ENCODE data around the gene DCHS1.

The DCHS1 gene

DNA sequence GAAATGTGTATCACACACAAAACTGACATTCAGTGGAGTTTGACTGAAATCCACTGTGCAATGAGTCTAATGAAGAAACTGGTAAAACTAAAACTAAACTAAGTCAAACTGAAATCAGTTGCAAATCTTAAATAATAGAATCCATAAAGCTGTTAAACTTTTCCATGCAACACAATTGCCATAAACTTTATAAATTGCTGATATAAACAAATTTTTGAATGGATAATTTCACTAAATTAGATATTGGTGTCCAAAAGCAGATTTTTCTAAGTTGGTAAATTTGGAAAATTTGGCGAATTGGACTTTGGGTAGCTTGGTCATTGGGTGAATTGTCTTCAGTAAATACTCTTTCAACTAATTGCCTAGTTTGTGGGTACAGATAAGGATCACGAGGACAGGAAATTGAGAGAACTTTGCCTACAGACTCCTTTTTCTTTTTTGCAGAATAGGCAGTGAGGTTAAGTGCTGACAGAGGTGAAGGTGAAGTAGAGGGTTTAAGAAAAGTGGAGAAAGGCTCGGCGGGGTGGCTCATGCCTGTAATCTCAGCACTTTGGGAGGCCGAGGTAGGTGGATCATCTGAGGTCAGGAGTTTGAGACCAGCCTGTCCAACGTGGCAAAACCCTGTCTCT lies 14.7 kb upstream of the DCHS1 start:
- no peak for DNase-seq

DNA sequence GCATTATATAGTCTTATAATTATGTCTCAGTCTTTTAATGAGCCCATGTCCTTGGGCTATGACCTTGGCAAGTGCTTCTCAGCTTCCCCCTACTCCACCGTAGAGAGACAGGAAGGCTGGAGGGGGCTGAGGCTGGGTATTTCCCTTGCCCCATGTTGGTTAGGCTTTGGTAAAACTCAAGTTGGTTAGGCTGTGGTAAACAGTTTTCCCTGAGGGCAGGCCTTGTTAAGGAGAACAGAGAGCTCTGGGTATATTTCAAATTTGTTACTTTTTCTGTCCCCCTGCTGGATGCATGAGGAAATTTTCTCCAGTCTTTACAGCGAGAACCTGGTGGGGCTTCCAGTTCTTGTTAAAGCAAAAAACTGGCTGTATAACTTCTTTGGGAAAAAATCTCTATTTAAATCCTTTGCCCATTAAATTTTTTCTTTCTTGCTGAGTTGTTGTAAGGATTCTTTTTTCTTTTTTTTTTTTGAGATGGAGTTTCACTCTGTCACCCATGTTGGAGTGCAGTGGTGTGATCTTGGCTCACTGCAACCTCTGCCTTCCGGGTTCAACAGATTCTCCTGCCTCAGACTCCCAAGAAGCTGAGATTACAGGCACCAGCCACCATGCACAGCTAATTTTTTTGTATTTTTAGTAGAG lies 12.2 kb upstream of the DCHS1 start:
- no peak for DNase-seq

DNA sequence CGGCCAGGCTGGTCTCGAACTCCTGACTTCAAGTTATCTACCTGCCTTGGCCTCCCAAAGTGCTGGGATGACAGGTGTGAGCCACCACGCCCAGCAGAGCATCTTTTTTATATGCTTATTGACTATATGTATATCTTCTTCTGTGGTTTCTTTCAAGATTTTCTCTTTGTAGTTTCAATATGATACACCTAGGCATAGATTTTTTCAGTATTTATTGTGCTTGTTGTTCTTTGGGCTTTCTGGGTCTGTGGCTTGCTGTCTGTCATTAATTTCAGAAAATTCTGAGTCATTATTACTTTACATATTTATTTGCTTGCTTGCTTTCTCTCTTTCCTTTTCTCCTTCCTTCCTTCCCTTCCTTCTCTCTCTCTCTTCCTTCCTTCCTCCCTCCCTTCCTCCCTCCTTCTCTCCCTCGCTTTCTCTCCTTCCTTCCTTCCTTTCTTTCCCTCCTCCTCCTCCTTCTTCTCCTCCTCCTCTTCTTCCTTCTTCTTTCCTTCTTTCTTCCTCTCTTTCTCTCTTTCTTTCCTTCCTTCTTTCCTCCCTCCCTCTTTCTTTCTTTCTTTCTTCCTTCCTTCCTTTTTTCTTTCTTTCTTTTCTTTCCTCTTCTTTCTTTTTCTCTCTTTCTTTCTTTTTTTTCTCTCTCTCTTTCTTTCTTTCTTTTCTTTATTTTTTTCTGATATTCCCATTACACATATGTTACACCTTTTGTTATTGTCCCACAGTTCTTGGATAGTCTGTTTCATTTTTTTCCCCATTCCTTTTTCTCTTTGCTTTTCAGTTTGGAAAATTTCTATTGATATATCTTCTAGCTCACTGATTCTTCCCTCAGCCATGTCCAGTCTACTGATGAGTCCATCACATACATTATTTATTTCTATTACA lies 10.9 kb upstream of the DCHS1 start:
- DNase-seq = no peak

DNA sequence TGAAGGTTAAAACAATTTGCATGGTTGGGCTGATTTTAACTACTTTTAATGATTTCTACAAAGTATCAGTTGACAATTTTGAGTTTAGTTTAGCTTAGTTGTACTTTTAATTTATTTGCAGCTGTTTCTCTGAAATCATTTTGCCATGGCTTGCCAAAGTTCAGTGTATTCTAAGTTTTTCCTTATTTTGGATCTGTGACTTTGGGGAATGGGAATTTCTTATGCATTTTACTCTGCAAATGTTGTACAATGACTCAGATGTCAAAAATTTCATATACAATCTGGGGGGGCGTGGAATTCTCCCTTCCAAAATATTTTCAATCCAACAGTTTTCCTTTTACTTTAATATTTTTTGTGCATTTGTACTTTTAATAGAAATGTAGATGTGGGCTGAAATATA lies 8.9 kb upstream of the DCHS1 start:
- no peak for DNase-seq

DNA sequence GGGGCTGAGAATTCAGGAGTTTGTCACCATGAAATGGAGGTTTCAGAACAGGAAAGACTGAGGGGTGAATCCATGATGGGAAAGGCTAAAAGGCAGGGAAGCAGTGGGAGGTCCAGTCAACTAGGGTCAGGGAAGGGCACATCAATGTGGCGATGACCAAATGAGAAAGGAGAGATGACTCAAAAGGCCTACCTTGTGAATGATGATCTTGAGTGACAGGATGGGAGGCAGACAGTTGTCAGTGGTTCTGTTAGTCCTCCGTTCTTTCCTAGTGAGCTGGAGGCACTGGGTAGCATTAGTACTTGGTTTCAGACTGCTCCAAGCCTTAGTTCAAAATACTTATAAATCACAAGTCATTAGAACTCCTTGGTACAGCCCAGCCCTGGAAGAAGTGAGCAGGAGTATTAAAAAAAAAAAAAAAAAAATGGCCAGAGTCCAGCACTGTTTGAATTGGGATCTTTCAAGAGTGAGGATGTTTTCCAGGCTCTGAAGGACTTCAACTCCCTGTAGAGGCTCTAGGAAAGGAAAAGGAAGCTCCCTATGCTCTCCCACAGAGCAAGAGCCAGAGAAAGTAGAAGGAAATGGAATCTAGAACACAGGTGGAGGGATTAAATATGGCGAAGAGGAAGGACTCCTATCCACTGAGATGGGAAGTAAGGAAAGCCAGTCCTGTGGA lies 8.3 kb upstream of the DCHS1 start:
- DNase-seq = no peak

DNA sequence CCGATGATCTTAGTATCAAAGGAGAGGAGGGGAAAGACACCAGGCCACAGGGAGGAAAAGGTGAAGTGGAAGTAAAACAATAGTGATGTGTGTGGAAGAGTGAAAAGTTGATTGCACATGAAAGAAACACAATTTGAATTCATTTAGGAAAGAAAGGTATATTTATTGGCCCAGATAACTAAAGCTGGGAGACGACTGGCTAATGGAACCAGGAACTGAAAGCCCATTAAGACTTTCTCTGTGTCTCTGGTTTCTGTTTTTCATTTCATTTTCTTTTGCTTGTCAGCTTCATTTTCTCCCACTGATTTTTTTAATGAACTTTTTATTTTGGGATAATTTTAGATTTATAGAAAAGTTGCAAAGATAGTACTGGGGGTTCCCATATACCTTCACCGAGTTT lies 5.1 kb upstream of the DCHS1 start:
- DNase-seq = no peak

DNA sequence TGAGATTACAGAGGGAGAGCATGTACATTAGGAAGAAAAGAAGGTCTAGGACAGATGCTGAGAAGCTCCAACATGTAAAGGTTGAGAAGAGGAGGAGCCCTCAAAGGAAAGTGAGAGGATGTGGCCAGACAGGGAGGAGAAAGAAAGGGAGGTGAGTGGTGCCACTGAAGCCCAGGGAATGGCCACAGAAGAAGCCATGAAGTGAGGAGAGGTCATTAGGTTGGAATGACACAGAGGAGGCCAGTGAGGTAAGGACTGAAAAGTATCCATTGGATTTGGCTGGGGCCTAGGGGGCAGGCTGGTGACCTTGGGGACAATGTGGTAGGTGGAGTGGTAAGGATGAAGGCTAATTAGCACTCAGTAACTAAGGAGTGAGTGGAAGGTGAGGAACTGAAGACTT lies 3.0 kb upstream of the DCHS1 start:
- DNase-seq = no peak

DNA sequence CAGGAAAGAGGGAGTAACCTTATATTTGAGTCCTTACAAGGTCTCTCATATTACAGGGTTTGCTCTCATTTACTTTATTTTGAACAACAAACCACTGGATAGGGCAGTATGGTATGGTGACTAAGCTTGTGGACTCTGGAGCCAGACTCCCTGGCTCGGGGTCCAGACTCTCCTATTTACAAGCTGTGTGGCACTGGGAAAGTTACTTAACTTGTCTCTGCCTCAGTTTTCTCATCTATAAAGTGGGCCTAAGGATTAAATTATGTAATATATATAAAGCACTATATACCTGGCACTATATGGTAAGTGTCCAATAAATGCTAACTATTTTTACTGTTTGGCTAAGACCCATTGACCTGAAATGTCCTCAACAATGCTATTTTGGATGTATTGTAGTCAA lies 1.7 kb upstream of the DCHS1 start:
- DNase-seq = no peak

DNA sequence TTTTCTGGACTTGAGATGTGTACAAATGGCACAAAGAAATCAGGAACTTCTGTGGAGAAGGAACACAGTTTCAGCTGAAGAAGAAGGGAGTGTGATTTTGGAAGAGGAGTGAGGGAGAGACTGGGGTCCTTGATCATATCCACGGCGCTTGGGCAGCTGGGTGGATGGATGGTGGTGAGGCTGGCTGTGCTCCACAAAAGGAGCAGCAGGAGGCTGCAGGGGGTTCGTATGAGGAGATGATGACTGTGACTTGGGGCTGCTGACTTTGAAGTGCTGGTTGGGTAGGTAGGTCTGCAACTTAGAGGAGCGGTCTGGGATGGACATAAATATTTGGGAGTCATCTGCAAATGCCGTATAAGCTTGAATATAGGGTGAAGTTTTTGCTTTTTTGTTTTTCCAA lies 1.3 kb upstream of the DCHS1 start:
- no peak for DNase-seq

DNA sequence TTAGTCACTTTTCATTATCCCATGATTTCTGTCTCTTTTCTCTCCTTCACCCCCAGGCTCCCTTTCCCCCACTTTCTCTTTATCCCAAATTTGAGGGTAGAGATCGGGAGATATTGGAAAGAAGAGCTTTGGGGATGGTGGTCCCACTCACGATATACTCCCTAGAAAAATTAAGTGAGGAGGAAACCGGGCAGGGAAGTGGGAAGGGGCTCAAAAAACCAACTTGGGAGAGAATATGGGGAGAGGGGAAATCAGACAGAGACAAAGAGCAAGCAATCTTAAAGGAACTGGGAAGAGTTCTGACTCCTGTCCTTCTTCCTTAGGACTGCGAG lies 941 bp upstream of the DCHS1 start:
- DNase-seq = no peak

DNA sequence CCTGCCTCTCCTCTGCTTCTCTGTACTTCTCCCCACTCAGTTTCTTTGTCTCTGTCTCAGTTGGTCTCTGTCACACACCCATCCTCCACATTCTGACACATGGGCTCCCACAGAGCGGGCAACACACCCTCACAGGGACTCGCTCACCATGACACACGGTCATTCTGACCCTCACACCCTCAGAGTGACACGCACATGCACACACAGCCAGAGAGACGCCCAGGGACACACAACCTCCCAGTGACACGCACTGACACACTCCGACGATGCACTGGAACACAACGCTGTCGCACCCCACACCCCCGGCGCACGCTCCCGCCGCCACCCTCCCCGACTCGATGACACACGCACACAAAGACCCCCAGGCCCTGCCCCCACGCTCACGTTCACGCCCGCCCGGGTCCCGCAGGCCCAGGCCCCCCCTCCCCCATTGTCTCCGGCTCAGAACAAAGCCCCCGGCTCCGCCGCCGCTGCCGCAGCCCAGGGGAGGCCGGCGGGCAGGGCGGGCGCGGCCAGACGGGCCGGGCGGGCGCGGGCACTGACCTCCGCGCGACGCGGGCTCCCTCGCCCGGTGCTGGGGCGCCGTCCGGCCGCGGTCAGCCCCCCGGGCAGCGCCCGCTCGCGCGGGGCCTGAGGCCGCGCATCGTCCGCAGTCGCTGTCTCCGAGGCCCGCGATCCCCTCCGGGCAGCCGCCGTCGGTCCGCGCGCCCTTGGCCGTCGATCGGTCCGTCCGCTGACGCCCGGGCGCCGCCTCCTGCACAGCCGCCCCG lies 404 bp downstream of the DCHS1 start:
- DNase-seq = no peak

DNA sequence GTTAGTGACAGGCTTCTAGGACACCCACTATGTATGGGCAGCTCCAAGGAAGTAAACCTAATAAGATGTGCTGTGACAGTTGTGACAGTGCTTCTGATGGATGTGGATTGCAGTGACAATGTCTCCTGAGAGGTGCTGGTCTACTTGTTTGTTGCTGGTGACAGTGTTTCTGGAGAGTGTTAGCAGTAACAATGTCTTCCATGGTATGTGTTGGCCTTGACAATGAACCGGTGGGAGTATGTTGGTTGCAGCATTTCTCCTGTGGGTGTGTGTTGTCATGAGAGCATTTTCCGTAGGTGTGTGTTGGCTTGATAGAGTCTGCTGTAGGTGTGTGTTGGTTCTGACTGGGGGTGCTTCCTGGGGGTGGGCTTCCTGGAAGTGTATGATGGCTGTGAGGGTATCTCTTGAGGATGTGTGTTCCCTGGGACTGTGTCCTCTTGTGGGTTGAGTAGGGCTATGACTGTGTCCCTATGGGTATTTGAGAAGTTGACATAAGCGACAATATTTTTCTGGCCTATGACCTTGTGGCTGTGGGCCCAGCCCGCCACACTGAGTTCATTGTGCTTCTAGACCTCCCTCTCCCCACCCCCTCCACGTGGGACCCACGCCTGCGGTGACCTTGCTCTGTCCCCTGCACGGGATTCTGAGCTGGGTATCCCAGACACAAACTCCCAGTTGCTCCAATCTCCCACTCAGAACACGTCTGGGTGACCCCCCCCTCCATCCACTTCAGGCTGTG lies 1.2 kb downstream of the DCHS1 start:
- DNase-seq = no peak

DNA sequence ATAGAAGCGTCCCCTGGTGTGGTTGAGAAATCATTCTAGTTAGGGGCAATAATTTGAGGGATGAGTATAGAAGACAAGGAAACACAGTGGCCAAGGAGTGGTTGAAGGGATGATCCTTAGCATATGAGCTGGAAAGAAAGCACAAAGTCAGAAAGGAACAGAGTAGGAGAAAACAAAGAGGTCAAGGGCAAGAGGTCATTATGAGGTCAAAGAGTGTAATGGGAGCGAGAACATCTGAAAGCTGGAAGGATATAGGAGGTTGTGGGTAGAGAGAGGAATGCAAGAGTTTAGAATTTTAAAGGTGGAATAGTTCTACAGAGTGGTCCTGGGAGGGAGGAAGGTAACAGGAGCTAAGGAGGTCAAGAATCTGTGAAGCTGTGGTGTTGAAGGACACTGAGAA lies 2.0 kb downstream of the DCHS1 start:
- DNase-seq = no peak

DNA sequence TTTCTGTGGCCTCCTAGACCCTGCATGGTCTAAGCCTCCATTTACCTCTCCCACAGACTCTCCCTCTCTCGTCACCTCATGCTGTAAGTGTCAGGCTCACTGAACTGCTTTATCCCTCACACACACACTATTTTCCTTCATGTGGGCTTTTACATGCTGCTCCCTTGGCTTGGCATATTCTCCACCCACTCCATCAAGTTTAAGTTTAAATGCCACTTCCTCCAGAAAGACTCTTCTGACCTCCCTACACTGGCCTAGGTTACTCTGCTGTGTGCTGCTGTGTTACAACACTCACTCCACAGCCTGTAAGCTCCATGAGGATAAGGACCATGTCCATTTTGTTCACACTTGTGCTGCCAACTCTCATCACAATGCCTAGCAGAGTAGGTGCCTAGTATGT lies 2.5 kb downstream of the DCHS1 start:
- DNase-seq = no peak

DNA sequence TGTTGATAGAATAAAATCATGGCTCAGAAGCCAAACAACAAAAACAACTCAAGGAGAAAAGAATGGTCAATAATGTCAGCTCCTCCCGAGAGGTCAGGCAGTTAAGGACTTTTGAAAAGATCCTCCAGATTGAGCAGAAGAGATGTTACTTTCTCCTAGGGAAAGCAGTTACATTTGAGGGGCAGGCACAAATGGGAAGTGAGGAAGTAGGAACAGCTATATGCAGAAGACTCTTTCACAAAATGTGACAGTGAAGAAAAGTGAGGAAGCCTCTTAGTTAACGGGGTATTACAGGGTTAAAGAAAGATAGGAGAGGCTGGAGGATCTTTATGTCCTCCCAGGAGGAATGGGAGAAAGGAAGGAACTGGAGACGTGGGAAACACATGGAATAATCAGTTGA lies 3.4 kb downstream of the DCHS1 start:
- DNase-seq = no peak

DNA sequence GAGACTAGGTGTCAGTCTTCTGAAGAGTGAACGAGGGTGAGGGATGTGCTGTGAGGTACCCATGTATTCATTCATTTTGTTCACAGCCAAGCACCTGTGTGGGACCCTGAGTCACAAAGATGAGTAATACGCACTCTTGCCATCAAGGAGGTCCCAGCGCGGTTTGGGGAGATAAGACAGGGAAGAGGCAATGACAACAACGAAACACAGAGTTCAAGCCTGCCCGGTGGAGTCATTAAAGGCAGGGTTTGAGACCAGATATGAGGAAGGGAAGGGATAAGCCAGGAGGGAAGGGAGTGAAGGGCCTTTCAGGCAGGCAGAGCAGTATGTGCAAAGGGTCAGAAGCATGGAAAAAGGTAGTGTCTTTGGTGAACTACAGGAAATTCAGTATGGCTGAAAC lies 4.6 kb downstream of the DCHS1 start:
- DNase-seq = no peak

DNA sequence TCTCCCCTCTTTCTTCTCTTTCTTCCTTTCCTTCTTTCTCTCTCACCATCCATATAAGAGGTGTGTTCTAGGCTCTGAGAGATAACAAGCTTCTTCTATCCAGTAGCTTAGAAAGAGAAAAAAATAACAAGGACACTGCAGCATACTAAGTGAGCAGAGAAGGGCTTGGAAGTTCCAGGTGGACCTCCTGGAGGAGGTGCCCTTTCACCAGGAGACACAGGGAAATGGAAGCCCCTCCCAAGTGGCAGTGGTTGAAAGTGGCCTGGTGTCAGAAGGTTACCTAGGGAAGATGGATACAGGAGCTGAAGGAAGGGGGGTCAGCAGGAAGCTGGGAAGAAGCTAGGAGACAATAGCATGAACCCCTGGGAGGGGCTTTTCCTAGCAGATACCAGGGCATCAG lies 5.5 kb downstream of the DCHS1 start:
- no peak for DNase-seq

DNA sequence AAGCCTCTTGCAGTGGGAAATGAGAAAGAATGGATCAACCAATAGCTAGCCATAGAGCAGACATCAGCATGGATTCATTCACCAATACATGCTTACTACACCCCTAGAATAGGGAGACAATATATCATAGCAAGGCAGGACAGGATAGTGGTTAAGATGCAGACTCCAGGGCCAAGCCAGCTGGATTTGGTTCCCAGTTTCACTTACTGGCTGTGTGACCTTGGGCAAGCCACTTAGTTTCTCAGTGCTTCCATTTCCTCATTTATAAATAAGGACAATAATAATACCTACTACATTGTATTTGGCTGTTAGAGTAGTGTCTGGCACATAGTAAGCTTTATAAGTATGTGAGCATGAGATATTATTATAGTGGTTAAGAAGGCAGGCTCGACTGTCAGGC lies 7.1 kb downstream of the DCHS1 start:
- DNase-seq = no peak

DNA sequence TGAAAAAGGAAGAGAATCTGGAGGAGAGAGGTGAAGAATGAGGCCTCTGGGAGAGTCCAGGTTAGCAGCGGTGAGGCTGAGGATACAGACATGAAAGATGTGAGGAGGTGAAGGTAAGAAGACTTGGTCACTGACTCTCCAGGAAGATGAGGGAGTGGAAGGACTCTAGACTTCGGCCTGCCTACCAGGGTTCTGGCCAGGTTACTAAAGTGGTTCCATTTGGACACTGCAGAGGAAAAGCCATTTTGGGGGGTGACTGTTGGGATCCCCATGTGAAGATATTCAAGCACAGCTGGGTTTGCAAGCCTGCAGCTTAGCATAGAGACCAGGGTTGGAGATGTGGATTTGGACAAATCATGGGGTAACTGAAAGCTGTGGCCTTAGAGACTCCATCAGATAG lies 7.8 kb downstream of the DCHS1 start:
- no peak for DNase-seq

DNA sequence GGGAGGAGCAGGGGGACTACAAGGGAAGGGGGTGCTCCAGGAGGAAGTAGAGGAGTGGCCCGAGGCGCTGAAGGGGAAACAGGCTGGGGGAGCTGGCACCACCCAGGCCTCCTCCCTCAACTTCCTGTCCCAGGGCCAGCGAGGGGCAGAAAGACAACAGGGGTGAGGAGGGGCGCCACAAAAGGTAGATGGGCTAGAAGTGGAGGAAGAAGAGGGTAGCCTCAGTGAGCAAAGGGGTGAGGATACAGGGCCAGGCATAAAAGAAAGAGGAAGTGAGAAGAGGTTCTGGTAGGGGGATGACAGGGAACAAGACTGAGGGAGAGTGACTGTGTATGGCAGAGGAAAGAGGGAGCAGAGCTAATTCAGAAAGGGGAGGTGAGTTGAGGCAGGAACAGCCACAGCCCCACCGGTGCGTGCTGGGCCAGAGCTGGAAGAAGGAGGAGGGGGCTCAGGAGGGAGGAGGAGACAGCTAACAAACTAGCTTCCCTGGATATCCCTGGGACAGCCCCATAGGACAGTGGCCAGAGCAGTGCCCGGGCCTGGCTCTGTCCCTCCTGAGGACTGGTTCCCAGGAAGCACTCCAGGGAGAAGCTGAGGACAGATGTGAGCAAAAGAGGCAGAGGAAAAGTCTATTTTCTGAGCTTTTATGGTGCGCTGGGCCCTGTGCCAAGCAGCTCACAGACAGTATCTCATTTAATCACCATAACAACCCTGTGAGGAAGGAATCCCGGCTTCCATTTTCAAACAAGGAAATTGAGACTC lies 8.5 kb downstream of the DCHS1 start:
- no peak for DNase-seq

DNA sequence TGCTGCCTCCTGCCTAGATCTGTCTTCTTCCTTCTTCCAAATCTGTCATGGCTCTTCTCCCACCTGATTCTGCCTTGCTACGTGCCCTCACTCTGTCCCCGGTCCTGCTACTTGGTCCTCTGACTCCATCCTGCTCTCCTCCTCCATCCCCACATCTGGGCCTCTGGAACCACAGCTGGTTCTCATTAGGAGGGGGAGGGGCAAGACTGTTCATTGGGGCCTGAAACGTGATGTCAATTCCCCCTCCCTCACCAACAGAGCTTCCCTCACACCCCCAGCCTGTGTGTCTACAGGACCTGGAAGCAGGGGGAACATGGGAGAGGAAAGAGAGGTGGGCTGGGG lies 9.1 kb downstream of the DCHS1 start:
- no peak for DNase-seq

DNA sequence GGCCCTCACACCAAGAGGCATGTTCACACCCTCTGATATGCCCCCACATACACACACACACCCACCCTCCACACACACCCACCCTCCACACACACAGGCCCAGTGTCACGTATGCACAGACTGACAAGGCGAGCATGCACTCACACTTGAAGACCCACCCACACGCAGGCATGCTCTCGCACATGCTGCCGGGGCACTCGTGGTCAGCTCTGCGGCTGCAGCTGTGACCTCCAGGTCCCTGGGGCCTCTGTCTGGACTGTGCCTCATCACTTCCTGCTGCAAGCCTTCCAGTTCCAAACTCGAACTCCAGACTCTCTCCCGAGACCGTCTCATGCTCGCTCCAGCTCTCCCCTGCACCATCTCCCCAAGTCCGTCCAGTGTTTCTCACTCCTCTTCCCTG lies 9.5 kb downstream of the DCHS1 start:
- no peak for DNase-seq
